Neural cell (in vitro differentiated cells): ENCODE data around the gene ADGB.

Experiments
- EP300 ChIP-seq: fragments of 450-650 bp; conservative IDR thresholded peaks from 2 replicates; pipeline ENCODE4 v1.6.1; 2014; ENCODE audit warnings: antibody characterized with exemption, mild to moderate bottlenecking, moderate library complexity; ENCODE audit not compliant: poor library complexity, severe bottlenecking
- EZH2 ChIP-seq: fragments of 200-600, 300-800 bp; shearing (Covaris generic), sonication (generic); IDR thresholded peaks from 2 replicates; pipeline ENCODE4 v1.6.1; 2014; ENCODE audit warnings: antibody characterized with exemption, low read length, borderline replicate concordance, mild to moderate bottlenecking; ENCODE audit not compliant: insufficient read depth, poor library complexity, severe bottlenecking
- POLR2AphosphoS5 ChIP-seq: IDR thresholded peaks from 2 replicates; pipeline ENCODE4 v1.6.1; 2012
- TF ChIP-seq, protein P1 (sequence below): fragments of 450-650 bp; IDR thresholded peaks from 2 replicates; pipeline ENCODE4 v1.5.1; 2014; ENCODE audit warnings: antibody characterized with exemption, mild to moderate bottlenecking, moderate library complexity; ENCODE audit not compliant: poor library complexity, severe bottlenecking

DNA sequence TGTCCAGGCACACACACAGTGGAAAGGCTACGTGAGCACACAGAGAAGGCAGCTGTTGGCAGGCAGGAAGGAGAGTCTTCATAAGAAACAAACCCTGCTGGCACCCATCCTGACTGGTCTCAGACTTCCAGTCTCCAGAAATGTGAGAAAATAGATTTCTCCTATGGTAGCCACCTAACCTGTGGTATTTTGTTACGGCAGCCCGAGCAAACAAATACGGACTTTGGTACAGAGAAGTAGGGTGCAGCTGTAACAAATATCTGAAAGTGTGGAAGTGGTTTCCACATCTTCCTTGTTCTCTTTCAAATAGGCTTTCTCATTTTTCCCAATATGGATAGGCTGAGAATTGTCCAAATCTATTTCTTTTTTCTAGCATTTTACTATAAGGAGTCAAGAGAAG lies 94.6 kb downstream of the ADGB start:
- TF ChIP-seq EP300 (no peak), EZH2 (no peak), POLR2AphosphoS5 (no peak)
- TF ChIP-seq, protein P1, sequence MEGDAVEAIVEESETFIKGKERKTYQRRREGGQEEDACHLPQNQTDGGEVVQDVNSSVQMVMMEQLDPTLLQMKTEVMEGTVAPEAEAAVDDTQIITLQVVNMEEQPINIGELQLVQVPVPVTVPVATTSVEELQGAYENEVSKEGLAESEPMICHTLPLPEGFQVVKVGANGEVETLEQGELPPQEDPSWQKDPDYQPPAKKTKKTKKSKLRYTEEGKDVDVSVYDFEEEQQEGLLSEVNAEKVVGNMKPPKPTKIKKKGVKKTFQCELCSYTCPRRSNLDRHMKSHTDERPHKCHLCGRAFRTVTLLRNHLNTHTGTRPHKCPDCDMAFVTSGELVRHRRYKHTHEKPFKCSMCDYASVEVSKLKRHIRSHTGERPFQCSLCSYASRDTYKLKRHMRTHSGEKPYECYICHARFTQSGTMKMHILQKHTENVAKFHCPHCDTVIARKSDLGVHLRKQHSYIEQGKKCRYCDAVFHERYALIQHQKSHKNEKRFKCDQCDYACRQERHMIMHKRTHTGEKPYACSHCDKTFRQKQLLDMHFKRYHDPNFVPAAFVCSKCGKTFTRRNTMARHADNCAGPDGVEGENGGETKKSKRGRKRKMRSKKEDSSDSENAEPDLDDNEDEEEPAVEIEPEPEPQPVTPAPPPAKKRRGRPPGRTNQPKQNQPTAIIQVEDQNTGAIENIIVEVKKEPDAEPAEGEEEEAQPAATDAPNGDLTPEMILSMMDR = no peak
